Measurements from ENCODE around the gene COL26A1. TPM values are rescaled to one million over a fixed set of nuclear protein-coding genes. Genes with fewer than 3 reads are reported as not detected.

Gene COL26A1
- total RNA-seq, 1 donor from 2014 or later = 128 TPM

GRCh38 chr7:101605611-101606497 is 243.2 kb downstream of the COL26A1 start:
- no peaks in the 10 kb centered on the region for H3K9me3 Mint-ChIP-seq (ENCODE audit: unreplicated experiment)
- H3K36me3 Mint-ChIP-seq (ENCODE audit: unreplicated experiment) = no peaks in the 10 kb centered on the region
- no peak overlapping the region for H3K4me3 Mint-ChIP-seq (ENCODE audit: unreplicated experiment)
- H3K27ac Mint-ChIP-seq (ENCODE audit: unreplicated experiment) = peak overlapping the region; percentile 84
- no peak for TF ChIP-seq CTCF (IDR thresholded peaks at IDR 0.05)
- peaks cover 28% of the 10 kb centered on the region for H3K4me1 Mint-ChIP-seq (ENCODE audit: unreplicated experiment)
- H3K27me3 Mint-ChIP-seq (ENCODE audit: unreplicated experiment) = no peaks in the 10 kb centered on the region
- no peak for DNase-seq (ENCODE audit: extremely low spot score, unreplicated experiment)

- Mint-ChIP-seq H3K9me3 (ENCODE audit: unreplicated experiment) (no peaks in the 10 kb centered on the region), H3K27ac (ENCODE audit: unreplicated experiment) (peak overlapping the region; percentile 84), H3K4me1 (ENCODE audit: unreplicated experiment) (peaks cover 28% of the 10 kb centered on the region), H3K27me3 (ENCODE audit: unreplicated experiment) (no peaks in the 10 kb centered on the region), H3K36me3 (ENCODE audit: unreplicated experiment) (no peaks in the 10 kb centered on the region), H3K4me3 (ENCODE audit: unreplicated experiment) (no peak overlapping the region)
- TF ChIP-seq CTCF (IDR thresholded peaks at IDR 0.05) = no peak
- no peak for DNase-seq (ENCODE audit: extremely low spot score, unreplicated experiment)
Measured at GRCh38 chr7:101606498-101606923, 243.8 kb downstream of the COL26A1 start.

Other genes starting within 250 kb of the COL26A1 start
- gene SERPINE1, start 235.8 kb upstream of the COL26A1 start, total RNA-seq = 266 and 328 TPM in 2 replicates
- 52.9 and 57.9 TPM in 2 replicates for gene AP1S1, start 208.4 kb upstream of the COL26A1 start, total RNA-seq
- gene VGF, start 197.3 kb upstream of the COL26A1 start, total RNA-seq = 0.16 and 0.24 TPM in 2 replicates
- gene NAT16, start 182.6 kb upstream of the COL26A1 start, total RNA-seq = 0.16 TPM in 1 of 2 replicates, not detected in the other
- not detected in 2 replicates for gene MOGAT3, start 161.8 kb upstream of the COL26A1 start, total RNA-seq
- 110 and 130 TPM in 2 replicates for gene PLOD3, start 145.3 kb upstream of the COL26A1 start, total RNA-seq
- gene ZNHIT1, start 144.7 kb upstream of the COL26A1 start, total RNA-seq = 64.0 and 66.9 TPM in 2 replicates
- 10.9 and 11.4 TPM in 2 replicates for gene CLDN15, start 125.1 kb upstream of the COL26A1 start, total RNA-seq
- 142 and 151 TPM in 2 replicates for gene FIS1, start 117.8 kb upstream of the COL26A1 start, total RNA-seq
- gene IFT22, start 41.1 kb upstream of the COL26A1 start, total RNA-seq = 25.2 and 29.3 TPM in 2 replicates

All from osteocyte (in vitro differentiated cells).